SHP77 (cell line): ENCODE results near the gene PPA2.
"Not testable (repeated sequence)": the region's sequence is repeated elsewhere in the genome, so short reads cannot be mapped to it uniquely, and the experiment has no call there.

Experiments used
- DNase-seq, 2 experiments: peaks; one replicate each; lab custom pipeline; 2025; lab: John Stamatoyannopoulos, UW

Gene PPA2

DNA sequence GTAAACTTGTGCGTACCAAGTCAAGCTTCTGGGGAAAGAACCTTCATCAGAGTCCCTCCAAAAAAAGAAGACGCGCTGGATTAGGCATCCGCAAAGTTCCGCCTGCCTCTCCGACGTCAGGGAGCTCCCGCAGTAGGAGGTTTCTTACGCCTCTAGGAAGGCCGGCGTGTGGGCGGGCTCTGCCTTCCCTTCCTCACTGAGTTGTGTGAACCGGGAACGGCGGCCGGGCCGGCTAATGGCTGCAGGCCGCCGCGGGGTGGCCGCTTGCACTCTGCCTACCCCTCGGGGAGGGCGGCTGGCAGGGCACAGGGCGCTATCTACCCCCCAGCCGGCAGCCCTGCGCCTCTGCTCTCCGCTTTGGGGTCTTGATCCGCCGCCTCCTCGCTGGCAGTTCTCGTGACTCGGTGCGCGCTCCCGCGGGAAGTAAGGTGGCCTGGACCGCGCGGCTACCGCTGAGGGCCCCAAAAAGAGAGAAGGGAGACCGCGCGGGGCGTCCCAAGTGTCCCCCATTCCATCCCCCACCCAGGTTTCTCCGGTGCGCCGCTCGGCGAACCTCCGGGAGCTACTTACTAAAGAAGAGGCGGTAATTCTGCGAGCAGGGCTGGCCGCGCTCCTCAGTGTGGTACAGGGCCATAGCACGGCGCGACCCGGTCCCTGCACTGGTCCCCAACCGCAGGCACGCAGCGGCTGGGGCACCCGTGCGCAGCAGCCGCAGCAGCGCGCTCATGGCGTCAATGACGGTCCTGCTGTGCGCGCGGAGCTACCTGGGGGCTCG, at the start of gene PPA2:
Gene PPA2, minus strand, starts transcription at position 739 of the 775 bp plus-strand sequence. Its CDS starts 12 bp downstream, at position 727.
- peak; percentile 23 to 72 for DNase-seq

DNA sequence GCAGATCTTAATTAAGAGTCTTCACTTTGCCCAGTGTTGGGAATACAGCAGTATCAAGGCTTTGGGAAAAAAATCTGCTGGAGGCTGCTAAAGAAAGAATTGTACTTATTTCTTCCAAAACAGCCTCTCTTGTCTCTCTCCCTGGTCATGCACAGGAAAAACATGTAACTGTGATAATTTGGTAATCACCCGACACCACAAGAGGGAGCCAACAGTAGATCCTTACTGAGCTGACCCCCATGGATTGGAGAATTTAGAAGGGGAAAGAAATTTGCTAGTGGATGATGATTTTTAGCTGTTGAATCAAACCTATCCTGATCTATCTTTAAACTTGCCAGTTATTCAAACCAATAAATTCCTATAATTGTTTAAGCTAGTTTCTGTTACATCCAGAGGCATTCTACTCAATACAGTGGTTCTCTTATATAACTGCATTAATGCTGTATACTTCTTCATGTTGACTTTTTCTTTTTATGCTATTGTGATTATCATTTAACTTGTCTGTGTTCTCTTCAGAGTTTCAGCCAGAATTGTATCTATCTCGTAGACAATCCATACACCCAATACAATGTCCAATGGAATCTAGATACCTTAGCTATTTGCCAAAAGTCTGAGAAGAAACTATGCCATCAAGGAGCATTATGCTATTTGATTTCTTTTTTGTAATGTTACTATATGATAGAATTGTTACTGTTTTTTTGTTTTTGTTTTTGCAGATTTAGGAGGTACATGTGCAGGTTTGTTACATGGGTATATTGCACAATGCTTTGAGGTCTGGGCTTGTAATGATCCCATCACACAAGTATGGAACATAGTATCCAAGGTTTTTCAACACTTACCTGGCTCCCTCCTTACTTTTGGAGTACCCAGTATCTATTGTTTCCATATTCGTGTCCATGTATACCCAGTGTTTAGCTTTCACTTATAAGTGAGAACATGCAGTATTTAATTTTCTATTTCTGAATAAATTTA, 47.2 kb upstream of the PPA2 start:
- DNase-seq: peak; percentile 2 to 11

DNA sequence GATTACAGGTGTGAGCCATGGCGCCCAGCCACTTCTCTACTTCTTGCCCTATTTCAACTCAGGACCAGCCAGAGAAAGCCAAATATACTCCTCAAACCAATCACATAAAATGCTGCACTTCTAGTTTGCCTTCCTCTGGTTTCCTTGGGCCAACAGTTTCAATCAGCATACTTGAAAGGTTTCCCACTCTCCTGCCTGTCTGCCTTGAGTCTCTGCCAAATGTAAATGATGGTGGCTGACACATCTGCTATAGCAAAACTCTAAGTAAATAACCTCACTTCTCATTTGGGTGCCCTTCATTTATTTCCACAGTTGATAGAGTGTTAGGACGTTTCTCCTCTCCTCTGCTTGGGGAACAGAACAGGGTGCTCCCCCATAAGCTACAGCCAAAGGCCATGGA, 36.4 kb upstream of the PPA2 start:
- no peak for DNase-seq

DNA sequence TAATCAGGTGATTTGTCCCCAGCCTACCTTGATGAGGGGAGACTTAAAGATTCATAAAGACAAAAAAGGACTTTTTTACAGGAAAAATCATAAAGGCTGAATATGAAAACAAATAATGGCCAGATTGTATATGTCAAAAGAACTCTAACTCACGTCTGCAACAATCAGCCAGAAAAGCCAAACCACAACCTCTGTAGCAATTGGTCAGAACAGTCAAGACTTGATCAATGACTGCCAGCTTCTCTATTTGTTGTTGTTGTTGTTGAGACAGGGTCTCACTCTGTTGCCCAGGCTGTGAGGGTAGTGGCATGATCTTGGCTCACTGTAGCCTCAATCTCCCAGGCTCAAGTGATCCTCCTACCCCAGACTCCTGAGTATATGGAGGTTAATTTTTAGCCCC, 35.9 kb upstream of the PPA2 start:
- DNase-seq: no peak

DNA sequence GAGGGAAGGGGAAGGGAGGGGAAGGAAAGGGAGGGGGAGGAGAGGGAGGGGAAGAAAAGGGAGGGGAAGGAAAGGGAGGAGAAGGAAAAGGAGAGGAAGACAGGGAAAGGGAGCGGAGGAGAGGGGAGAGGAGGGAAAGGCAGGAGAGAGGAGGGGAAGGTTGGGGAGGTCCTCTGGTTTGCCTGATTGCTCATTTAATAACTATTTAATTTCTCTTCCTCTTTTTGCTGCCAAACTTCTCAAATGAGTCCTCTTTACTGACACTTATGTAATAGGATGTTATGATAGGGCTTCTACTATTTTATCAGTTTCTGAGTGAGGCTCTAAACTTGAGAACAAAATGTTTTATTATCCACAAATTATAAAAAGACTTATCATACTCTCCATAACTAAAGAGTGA, 35.4 kb upstream of the PPA2 start:
- DNase-seq: no peak

DNA sequence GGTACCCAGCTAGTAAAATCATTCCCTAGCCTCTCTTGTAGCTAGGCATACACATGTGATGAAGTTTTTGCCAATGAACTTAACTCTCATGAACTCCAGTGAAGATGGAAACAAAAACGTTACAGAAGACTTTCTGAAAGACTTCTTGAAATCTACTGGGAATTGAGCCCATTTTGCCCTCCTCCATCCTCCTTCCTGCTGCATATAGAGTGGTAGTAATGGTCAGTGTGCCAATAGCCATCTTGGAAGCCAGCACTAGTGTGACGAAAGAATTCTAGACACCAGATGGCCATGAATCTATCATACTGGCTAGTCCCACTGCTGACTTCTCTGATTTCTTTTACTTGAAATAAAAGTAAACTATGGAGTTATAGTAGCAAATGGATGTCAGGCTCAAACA, 30.9 kb upstream of the PPA2 start:
- no peak for DNase-seq

DNA sequence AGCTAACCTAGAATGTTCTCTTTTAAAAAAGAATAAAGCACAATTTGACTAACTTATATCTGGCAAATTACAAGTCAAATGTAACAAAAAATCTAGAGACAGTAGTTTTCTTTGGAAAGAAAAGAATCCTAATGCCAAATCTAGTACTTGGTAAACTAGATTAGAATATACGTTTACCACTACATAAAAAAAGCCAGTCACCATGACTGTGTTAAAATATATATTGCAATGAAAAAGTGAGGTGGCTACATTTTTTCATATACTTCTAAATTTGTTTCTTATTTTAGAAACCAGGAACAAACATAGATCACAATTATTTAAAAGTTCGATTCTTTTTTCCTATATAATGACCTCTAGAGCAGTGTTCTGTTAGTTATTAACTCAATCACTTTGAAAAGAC, 29.6 kb upstream of the PPA2 start:
- no peak for DNase-seq

DNA sequence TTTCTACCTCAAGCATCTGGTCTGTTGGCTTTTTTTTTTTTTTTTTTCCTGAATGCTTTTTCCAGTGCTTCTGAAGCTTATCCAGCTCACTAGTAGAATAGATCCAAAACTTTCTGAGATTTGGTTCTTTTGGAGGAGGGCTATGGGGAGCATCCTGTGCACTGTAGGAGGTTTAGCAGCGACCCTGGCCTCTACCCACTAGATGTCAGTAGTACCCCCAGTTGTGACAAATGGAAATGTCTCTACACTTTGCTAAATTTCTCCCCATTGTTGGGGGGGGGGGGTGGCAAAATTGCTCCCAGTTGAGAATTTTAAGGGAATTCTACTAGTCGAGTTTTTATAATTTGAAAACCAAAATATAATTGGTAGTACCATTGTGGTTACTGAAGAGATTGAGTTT, 23.0 kb upstream of the PPA2 start:
- DNase-seq: no peak

DNA sequence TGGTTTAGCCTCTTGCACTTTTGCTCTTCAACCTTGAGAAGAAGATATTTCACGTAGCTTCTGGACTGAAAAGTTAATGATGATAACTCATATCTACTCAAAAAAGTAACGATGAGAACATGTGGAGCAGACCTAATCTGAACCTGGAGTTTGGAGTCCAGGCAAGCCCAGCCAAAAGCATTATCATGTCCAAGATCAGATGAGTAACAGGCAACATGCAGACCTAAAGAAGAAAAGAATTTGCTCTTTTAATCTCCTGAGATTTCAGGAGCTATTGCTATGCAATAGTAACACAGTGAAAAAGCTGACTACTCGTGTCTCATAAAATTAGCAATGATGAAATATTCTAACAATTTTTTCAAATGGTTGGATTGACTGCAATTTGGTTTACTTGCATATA, 21.8 kb upstream of the PPA2 start:
- DNase-seq: no peak

DNA sequence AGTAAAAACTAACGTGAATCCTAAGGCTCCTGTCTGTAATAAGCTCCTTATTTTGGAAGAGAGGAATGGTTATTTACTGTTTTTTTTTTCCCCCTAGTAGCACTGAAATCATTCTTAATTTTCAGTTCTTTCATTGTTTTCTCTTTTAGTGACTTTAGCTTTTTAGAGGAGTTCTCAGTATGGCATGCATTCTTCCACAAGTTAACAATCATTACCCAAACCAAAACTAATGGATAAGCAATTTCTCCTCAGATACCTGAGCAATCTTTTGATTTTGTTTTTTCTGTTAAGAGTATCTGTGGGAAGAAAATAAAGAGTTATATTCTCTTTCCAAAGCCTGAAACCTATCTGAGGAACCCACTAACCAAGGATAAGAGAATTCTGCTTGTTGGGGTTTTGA, 16.7 kb upstream of the PPA2 start:
- DNase-seq: no peak

DNA sequence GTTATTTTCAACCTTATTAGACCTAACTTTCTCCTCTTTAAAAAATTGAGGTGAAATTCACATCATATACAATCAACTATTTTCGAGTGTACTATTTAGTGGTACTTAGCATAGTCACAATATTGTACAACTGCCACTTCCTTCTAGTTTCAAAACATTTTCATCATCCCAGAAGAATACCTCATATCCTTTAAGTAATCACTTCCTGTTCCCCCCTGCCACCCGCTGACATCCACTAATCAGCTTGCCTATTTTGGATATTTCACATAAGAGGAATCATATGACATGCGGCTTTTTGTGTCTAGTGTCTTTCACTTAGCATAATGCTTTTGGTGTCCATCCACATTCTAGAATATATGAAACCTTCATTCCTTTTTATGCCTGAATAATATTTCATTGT, 10.0 kb upstream of the PPA2 start:
- no peak for DNase-seq

DNA sequence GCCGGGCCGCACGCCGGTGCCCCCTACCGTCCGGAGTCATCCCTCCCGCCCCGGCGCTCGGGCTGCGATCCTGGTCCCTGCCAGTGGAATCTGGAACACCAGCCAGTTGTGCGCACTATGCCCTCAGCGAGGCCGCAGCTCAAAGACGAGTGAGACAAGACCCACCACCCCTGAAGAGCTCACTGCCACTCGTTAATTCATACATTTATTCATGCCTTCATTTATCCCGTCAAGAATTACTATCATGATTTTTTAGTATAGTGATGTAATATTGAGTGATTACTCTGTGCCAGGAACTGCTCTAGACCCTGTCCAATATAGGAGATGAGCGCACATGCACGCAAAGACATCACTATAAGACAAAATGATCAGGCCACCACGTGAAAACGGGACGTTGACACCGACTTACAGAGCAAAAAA, 247 bp upstream of the PPA2 start:
- peak in 1 of 2 experiments; percentile 37 for DNase-seq

DNA sequence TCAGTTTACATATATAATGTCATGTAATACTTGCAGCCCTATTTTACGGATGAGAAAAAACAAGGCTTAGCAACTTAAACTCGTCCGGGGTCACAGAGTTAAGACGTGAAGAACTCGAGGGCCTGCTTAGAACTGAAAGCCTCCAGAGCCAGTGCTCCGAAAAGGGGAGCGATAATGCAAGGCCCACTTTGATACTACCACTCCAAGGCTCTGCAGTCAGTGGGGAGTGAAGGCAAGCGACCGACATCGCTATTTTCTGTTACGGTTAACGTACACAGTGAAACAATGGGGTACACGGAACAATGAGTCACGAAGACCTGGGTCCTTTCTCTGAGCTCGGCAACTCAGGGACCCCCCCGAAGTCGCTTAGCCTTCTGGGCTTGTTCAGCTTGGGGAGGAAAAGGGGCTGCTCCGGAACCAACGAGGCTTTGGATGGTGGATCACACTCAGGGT, 965 bp downstream of the PPA2 start:
- DNase-seq: no peak

DNA sequence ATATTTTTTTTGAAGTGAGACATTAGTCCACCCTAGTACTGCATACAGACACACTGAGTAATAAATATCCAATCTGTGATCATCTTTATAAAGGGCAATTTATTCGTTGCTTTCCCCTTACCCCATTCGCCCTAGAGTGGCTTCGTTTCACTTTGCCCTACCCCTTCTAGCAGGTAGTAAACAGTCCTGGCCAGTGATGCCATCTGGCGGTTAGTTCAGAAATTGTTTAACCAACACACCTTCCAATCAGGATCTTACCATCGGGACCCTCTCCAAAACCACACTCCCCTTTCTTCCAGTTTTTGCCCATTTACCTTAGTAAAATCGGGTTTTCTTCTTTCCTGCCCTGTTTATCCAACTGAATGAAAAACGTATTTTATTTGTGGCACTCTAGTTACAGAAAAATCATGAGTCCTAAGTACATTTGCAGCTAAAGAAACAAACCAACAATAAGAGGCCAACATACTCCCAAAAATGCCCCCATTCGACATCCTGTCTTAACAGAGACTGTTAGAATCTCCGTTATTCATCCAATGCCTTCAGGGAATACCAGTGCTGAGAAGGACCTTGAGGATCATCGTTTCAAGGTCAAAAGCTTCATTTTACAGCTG, 2.2 kb downstream of the PPA2 start:
- peak; percentile 24 to 52 for DNase-seq

DNA sequence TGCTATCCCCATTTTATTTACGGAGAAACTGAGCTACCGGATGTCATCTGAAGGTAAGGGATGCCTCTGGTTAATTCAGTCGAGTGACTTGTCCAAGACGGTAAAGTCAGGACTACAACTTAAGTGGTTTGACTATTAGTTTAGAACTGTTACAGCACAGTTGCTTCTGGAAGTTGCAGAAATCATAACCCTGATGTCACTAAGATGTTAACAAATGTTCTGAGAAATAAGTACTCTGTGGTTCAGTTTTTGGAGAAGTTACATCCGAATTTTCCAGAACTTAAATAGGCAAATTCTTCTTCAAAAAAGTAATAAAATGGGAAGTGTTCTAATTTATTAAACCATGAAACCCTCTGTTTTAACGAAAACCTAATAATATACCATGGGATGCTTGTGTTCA, 3.1 kb downstream of the PPA2 start:
- no peak for DNase-seq

DNA sequence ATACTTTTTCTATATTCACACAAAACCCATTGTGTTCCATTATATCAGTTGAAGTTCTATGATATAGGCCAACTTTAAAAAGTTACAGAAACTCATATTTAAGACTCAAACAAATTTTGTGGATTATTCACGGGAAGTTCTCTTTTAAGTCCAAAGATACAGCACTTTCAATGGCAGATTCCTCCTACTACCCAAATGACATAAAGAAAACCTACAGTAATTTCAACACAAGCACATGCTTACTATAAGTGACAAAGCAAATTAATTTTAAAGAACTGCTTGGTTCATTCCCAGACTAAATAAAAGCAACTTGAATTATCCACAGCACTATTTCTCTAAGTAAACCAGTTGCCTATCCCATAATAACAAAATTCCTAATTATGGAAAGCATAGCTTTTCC, 4.1 kb downstream of the PPA2 start:
- no peak for DNase-seq

DNA sequence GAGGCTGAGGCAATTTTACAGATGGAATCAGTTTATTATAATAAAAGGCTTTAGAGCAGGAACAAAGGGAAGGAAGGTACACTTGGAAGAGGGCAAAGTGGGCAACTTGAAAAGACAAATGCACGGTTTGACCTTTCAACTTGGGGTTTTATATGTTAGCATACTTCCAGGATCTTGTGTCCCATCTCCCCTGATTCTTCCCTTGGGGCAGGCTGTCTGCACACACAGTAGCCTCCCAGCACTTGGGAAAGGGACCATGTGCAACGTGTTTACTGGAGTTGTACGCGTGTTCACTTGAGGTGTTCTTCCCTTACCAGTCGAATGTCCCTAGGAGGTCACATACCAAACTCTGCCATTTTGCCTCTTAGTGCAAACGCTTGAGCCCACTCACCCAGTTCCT, 7.3 kb downstream of the PPA2 start:
- no peak for DNase-seq

DNA sequence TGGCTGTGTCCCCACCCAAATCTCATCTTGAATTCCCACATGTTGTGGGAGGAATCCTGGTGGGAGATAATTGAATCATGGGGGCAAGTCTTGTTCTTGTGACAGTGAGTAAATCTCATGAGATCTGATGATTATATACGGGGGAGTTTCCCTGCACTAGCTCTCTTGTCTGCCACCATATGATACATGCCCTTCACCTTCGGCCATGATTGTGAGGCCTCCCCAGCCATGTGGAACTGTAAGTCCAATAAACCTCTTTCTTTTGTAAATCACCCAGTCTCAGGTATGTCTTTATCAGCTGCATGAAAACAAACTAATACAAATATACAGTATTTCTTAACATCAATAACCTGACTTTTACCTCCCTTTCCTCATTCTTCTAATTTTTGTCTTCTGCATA, 9.3 kb downstream of the PPA2 start:
- not testable (repeated sequence) for DNase-seq

DNA sequence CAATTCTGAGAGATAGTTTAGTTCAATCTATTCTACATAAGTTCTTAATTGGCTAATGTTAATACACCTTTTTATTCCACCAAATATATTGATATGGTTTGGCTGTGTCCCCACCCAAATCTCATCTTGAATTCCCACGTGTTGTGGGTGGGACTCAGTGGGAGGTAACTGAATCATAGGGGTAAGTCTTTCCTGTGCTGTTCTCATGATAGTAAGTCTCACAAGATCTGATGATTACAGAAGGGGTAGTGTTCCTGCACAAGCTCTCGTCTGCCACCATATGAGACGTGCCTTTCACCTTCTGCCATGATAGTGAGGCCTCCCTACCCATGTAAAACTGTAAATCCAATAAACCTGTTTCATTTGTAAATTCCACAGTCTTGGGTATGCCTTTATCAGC, 11.3 kb downstream of the PPA2 start:
- no peak for DNase-seq

DNA sequence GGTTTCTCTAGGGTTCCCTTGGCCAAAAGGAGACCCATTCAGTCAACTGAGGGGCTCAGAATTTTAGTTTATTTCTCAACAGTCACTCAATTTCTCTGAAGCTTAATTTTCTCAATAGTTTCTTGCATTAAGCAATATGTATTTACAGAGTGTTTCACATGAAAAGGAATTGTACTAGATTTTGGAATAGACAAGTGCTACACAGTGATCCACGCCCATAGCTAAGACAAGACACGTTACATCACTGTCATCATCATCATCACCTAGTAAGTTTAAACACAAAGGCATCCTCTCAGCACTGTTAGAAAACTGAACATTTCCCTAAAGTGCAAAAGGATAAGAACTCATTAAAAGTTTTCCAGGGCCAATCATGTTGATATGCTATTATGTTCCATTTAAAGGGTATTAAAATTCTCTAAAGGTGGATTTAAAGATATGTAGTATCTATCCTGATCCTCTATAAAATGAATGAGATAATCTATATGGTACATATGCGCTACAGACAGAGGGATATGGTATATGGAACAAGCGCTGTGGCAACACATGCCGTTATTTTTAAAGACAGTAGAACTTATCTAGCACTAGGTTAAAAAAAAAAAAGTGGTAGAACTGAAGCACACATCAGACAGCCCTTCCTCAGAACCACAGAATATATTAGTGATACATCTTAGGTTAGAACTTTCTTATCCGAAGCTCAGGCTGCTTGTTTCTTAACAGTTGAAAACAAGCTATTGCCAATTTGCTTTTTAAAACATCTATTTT, 12.1 kb downstream of the PPA2 start:
- no peak for DNase-seq

DNA sequence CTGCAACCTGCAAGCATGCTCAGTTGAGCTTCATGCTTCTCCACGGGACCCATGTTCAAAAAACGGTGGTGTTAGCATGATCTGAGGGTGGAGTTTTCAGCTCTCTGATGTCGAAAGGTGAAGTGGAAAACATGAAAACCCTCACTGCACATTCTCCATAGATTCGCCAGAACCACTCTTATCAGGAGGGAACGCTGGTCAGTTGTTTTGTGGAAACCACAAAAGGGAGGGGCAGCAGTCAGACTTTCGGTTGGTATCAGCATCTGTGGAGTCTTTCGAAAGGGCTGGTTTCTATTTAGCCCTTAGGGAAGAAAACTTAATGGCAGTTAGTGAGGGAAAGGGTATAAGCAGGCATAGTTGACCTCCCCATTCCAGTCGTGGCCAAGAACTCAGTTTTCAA, 12.6 kb downstream of the PPA2 start:
- DNase-seq: no peak

DNA sequence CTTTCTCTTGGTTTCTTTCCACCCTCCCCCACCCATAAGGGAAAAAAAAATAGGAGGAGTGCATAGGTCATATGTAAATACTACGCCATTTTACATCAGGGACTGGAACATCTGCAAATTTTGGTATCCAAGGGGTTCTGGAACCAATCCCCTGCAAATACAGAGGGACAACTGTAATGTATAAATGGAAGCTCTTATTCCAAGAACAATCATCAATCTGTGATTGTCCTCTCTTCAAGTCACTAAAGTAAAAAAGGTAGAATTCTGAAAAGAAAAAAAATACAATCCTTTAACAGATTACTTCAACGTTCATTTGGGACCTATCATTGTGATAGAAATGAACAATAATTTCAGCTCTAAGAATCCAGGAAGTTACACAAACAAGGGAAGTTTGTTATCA, 13.6 kb downstream of the PPA2 start:
- no peak for DNase-seq
